Osteoblast (primary cell): ENCODE measurements around the gene ZFP64. TPM values are rescaled to one million over a fixed set of nuclear protein-coding genes. Genes with fewer than 3 reads are reported as not detected.

Experiments
- DNase-seq: peaks from one replicate; pipeline ENCODE4 v3.0.0; 2011; ENCODE audit warnings: low spot score, mixed read lengths; ENCODE audit not compliant: insufficient read length; ENCODE audit errors: missing footprints
- H2AFZ ChIP-seq: 2 replicates; pipeline ENCODE4 v1.6.0; 2011; ENCODE audit warnings: mild to moderate bottlenecking, low read length
- H3K27ac ChIP-seq: 2 replicates; pipeline ENCODE4 v1.5.1; 2011; ENCODE audit warnings: mild to moderate bottlenecking, low read depth, low read length, moderate library complexity
- H3K27me3 ChIP-seq: 2 replicates; pipeline ENCODE4 v1.6.0; 2012; ENCODE audit warnings: mild to moderate bottlenecking, control low read depth, inconsistent platforms, low read length, moderate library complexity; ENCODE audit not compliant: insufficient read depth
- H3K36me3 ChIP-seq: 2 replicates; pipeline ENCODE4 v1.5.1; 2011; ENCODE audit warnings: mild to moderate bottlenecking, low read length, control low read depth, moderate library complexity; ENCODE audit not compliant: insufficient read depth
- H3K4me1 ChIP-seq: 2 replicates; pipeline ENCODE4 v1.5.1; 2011; ENCODE audit warnings: mild to moderate bottlenecking, low read length, control low read depth, moderate library complexity; ENCODE audit not compliant: insufficient read depth
- H3K4me2 ChIP-seq: 2 replicates; pipeline ENCODE4 v1.6.0; 2011; ENCODE audit warnings: mild to moderate bottlenecking, low read length; ENCODE audit not compliant: insufficient read depth
- H3K4me3 ChIP-seq: fragments of 200-600 bp; sonication (generic); 3 replicates; pipeline ENCODE4 v1.5.1; 2012; ENCODE audit warnings: mild to moderate bottlenecking, low read length, inconsistent platforms; ENCODE audit not compliant: insufficient read depth
- H3K79me2 ChIP-seq: 2 replicates; pipeline ENCODE4 v1.6.0; 2012; ENCODE audit warnings: mild to moderate bottlenecking, low read length, control low read depth, inconsistent platforms; ENCODE audit not compliant: insufficient read depth
- H3K9me3 ChIP-seq: 2 replicates; pipeline ENCODE4 v1.5.1; 2011; ENCODE audit warnings: low read depth, low read length, control low read depth
- H4K20me1 ChIP-seq: 2 replicates; pipeline ENCODE4 v1.6.0; 2012; ENCODE audit warnings: mild to moderate bottlenecking, low read length, control low read depth; ENCODE audit not compliant: insufficient read depth
- total RNA-seq: library from RNA; depleted of rRNA; stranded (reverse); fragments of >200 nt; gene quantifications from 2 replicates; pipeline ENCODE4 v1.2.3, GENCODE V29; 2012
- TF ChIP-seq, protein P1 (sequence below): IDR thresholded peaks from 2 replicates; pipeline ENCODE4 v1.5.1; 2011; ENCODE audit warnings: mild to moderate bottlenecking, low read depth, low read length, moderate library complexity; ENCODE audit errors: extremely low read depth

ZFP64 gene
- total RNA-seq, 1 donor: 33.3 TPM

DNA sequence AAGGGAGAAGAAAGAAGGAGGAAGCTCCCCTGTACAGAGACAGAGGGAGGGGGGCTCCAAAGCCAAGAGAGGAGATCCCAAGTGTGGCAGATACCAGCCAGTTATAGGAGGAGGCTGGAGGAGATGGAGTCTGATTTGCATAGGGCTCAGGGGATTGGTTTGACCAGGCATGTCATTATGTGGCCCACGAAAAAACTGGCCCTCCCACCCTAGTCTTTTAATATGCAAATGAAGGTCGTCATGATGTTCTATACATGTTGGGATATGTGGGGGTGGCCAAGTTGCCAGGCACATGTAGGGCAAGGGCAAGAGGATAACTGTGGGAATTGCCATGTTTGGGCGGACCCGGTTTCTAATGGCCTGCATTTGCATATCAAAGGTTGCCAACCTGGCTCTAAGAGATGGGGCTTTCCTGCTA is 17.6 kb upstream of the ZFP64 start:
- no peaks in the 10 kb centered on the region for H3K9me3 ChIP-seq
- DNase-seq: no peak
- TF ChIP-seq, protein P1, sequence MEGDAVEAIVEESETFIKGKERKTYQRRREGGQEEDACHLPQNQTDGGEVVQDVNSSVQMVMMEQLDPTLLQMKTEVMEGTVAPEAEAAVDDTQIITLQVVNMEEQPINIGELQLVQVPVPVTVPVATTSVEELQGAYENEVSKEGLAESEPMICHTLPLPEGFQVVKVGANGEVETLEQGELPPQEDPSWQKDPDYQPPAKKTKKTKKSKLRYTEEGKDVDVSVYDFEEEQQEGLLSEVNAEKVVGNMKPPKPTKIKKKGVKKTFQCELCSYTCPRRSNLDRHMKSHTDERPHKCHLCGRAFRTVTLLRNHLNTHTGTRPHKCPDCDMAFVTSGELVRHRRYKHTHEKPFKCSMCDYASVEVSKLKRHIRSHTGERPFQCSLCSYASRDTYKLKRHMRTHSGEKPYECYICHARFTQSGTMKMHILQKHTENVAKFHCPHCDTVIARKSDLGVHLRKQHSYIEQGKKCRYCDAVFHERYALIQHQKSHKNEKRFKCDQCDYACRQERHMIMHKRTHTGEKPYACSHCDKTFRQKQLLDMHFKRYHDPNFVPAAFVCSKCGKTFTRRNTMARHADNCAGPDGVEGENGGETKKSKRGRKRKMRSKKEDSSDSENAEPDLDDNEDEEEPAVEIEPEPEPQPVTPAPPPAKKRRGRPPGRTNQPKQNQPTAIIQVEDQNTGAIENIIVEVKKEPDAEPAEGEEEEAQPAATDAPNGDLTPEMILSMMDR: no peak
- no peak overlapping the region for H3K4me3 ChIP-seq
- no peaks in the 10 kb centered on the region for H3K4me1 ChIP-seq
- H3K36me3 ChIP-seq: no peaks in the 10 kb centered on the region
- H3K79me2 ChIP-seq: no peaks in the 10 kb centered on the region
- H2AFZ ChIP-seq: no peak overlapping the region
- no peak overlapping the region for H3K27ac ChIP-seq
- H4K20me1 ChIP-seq: no peaks in the 10 kb centered on the region
- H3K27me3 ChIP-seq: no peaks in the 10 kb centered on the region
- no peak overlapping the region for H3K4me2 ChIP-seq

GRCh38 chr20:52207020-52207810 is 15.6 kb upstream of the ZFP64 start:
- Histone ChIP-seq H3K9me3 (no peaks in the 10 kb centered on the region), H3K27ac (no peak overlapping the region), H3K27me3 (no peaks in the 10 kb centered on the region), H3K79me2 (no peaks in the 10 kb centered on the region), H2AFZ (no peak overlapping the region), H3K4me1 (no peaks in the 10 kb centered on the region), H3K4me2 (no peak overlapping the region), H3K4me3 (no peak overlapping the region), H4K20me1 (no peaks in the 10 kb centered on the region), H3K36me3 (no peaks in the 10 kb centered on the region)
- no peak for DNase-seq
- TF ChIP-seq, protein P1: no peak

- no peaks in the 10 kb centered on the region for H3K79me2 ChIP-seq
- H3K4me3 ChIP-seq: no peak overlapping the region
- H4K20me1 ChIP-seq: no peaks in the 10 kb centered on the region
- H3K27me3 ChIP-seq: no peaks in the 10 kb centered on the region
- H3K36me3 ChIP-seq: no peaks in the 10 kb centered on the region
- H3K4me2 ChIP-seq: no peak overlapping the region
- H3K4me1 ChIP-seq: no peaks in the 10 kb centered on the region
- H3K9me3 ChIP-seq: no peaks in the 10 kb centered on the region
- DNase-seq: no peak
- H2AFZ ChIP-seq: no peak overlapping the region
- no peak overlapping the region for H3K27ac ChIP-seq
- TF ChIP-seq, protein P1: no peak
These were observed 12.6 kb upstream of the ZFP64 start for GRCh38 chr20:52204136-52204535.

GRCh38 chr20:52201395-52201794 is 9.8 kb upstream of the ZFP64 start:
- no peak for DNase-seq
- Histone ChIP-seq H3K79me2 (no peaks in the 10 kb centered on the region), H3K4me1 (no peaks in the 10 kb centered on the region), H4K20me1 (no peaks in the 10 kb centered on the region), H3K27ac (no peak overlapping the region), H3K4me3 (no peak overlapping the region), H3K27me3 (no peaks in the 10 kb centered on the region), H3K36me3 (no peaks in the 10 kb centered on the region), H3K4me2 (no peak overlapping the region), H2AFZ (no peak overlapping the region), H3K9me3 (no peaks in the 10 kb centered on the region)
- TF ChIP-seq, protein P1: no peak
